SH-SY5Y (cell line): ENCODE data around the gene M1AP.

Experiments used
- GATA2 ChIP-seq: IDR thresholded peaks from 2 replicates; pipeline ENCODE4 v1.6.1; 2011; ENCODE audit warnings: mild to moderate bottlenecking, low read depth, low read length
- GATA3 ChIP-seq: IDR thresholded peaks from 2 replicates; pipeline ENCODE4 v1.6.1; 2011; ENCODE audit warnings: low read depth, mild to moderate bottlenecking, low read length, moderate library complexity

- TF ChIP-seq GATA2 (no peak), GATA3 (no peak)
These were observed 123.0 kb downstream of the M1AP start for GRCh38 chr2:74524955-74525716.
